Activated CD4-positive, alpha-beta T cell treated with anti-CD3 and anti-CD28 coated beads, Interleukin-2, amount 50 U/mL, for 48 hours (primary cell): ENCODE data around the gene DLG2.
"Not testable (repeated sequence)": the region's sequence is repeated elsewhere in the genome, so short reads cannot be mapped to it uniquely, and the experiment has no call there.

ENCODE experiments used
- DNase-seq, 2 experiments: peaks; one replicate each; pipeline ENCODE4 v3.0.0-alpha.2; 2020

DLG2 gene

DNA sequence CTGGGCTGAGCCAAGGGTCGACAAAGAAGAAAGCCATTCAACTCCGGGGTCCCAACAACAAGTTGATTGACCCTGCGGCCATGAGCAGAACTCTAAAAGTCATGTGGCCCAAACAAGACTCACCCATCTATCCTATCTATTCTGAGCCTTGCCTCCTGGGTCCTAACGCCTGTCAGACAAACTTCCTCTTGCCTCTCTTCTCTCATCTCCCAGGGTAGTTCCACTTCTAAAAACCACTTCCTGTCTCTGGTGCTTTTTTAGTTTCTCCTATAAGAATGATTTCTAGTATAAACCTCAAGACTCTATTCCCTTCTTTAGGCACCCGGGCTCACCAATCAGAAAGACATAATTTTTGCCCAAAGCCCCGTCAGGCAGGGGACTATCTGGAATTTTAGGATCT, 530.2 kb downstream of the DLG2 start:
- no peak for DNase-seq

DNA sequence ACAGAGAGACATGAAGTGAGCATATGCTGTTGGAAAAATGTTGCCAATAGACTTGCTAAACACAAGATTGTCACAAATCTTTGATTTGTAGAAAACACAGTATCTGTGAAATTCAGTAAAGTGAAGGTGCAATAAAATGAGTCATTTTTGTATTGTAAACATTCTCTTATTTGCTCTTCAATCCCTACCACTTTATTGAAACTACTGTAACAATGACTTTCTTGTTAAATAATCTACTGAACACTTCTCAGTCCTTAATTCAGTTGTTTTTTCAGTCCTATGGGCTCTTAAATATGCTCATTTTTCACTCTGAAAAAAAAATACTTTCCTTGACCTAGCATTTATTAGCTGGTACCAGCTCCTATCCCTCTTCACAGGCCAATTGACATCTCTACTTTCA, 531.9 kb downstream of the DLG2 start:
- no peak for DNase-seq

DNA sequence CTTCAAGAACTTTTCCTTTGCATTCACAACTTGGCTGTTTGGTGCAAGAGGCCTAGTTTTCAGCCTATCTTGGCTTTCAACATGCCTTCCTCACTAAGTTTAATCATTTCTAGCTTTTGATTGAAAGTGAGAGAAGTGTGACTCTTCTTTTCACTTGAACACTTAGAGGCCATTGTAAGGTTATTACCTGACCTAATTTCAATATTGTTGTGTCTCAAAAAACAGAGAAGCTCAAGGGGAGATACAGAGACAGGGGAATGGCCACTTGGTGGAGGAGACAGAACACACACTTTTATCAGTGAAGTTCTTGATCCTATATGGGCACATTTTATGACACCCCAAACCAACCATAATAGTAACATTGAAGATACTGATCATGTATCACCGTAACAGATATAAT, 532.3 kb downstream of the DLG2 start:
- no peak for DNase-seq

GRCh38 chr11:85089654-85090053, 537.5 kb downstream of the DLG2 start:
- DNase-seq = no peak

DNA sequence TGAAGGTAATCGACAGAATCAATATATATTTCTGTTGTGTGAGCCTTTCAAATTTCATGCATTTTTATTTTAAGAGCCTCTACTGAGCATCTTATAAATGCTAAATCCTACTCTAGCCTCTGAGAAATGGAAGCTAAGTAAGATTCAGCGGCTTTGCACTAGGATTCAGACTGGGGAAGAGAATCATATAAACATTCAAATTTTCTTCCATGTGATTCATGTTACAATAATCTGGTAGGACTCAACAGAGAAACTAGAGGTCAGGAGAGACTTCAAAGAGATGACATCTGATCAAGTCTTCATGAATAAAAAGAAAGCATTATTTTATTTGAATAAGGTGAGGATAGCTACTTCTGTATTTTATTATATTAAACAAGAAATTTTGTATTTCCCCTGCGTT, 538.9 kb downstream of the DLG2 start:
- no peak for DNase-seq

GRCh38 chr11:85086504-85087284, 540.5 kb downstream of the DLG2 start:
- no peak for DNase-seq

GRCh38 chr11:85076535-85077330, 550.4 kb downstream of the DLG2 start:
- no peak for DNase-seq

GRCh38 chr11:85062659-85063058, 564.5 kb downstream of the DLG2 start:
- DNase-seq = no peak

GRCh38 chr11:85052636-85053035, 574.5 kb downstream of the DLG2 start:
- no peak for DNase-seq

DNA sequence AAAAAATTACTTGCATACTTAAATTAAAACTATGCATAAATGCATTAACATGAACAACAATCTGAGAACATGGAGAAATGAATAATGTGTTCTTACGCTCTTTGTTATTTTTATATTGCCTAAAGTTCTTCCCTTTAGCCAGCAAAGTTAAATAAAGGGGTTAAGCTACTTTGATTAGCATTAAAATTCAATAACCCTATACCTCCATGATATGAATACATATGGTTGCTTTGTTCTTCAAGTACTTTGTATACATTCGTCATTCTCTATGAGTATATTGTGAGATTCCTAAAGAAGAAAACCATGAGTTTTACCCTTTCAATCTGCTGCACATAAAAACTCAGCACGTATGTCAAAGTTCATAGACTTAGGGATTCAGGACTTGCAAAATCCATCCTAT, 578.3 kb downstream of the DLG2 start:
- no peak for DNase-seq

GRCh38 chr11:85045716-85046115, 581.4 kb downstream of the DLG2 start:
- no peak for DNase-seq

- DNase-seq = no peak
Measured at GRCh38 chr11:85044911-85045310, 582.2 kb downstream of the DLG2 start.

DNA sequence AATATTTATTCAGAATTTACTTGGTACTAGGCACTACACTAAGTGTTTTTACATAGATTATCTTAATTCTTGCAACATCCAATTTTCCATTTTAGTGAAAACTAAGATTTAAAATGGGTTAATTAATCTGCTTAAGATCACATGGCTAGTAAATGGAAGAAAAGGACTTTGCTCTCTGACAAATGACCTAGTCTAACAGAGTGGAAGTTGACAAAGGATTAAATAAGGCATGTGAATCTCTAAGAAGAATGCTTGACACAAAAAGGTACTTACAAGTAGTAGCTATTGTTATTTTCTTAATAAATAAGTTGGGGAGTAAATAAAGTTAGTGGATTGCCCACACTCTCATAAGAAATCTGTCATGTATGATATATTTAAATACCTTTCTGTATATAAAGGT, 584.8 kb downstream of the DLG2 start:
- DNase-seq = no peak

GRCh38 chr11:85040166-85040565, 587.0 kb downstream of the DLG2 start:
- no peak for DNase-seq

DNA sequence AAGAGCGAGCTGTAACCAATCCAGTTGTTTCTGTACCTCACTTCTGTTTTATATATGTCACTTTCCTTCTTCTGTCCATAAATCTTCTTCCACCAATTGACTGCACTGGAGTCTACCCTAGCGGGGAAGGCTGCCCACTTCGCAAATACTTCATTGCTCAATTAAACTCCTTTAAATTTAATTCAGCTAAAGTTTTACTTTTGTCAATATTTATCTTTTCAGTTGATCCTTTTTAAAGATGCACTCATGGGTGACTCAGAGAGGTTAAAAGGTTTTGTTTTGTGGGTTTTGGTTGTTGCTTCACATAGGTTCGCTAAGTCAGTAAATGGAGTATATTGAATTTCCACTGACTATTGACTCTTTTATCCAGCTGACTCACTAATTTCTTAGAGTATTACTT, 597.2 kb downstream of the DLG2 start:
- DNase-seq = no peak

- no peak for DNase-seq
Measured at GRCh38 chr11:85028329-85029101, 598.6 kb downstream of the DLG2 start.

DNA sequence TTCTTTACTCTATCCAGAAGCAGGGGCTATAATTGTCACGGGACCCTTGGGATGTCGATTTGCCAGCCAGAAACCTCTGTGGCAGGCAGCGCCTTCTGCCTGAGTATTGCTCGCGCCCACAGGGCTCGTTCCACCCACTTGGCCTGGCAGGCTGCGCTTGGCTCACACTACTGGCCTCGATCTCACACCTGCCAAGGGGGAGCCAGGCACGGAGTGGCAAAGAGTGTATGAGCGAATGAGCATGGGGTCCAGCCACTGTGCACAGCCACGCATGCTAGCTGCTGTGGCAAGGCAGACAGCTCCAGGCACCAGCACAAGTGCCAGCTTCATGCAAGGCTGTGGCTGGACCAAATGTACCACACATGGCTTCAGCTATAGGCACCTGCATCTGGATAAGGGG, 599.8 kb downstream of the DLG2 start:
- no peak for DNase-seq

GRCh38 chr11:85021058-85021457, 606.1 kb downstream of the DLG2 start:
- no peak for DNase-seq

DNA sequence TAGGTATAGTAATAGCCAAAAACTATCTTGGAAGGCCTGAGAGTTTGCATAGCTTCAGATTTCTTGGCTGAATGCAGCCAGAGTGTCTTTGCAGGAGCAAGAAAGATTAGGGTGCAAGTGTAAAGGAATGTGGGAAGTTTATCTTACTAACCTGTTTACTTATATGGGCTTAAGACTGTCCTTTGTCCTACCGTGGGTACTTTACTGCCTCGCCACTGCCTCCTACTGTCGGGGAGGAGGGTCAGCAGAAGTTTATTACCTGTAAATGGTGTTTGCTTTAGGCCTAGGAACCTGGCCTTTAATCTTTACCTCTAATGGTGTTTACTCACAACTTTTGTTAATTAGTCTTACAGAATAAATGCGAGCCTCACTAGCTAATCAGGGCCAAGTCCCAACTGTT, 633.8 kb downstream of the DLG2 start:
- DNase-seq = no peak

GRCh38 chr11:84990141-84990540, 637.0 kb downstream of the DLG2 start:
- no peak for DNase-seq

- not testable (repeated sequence) for DNase-seq
Measured at GRCh38 chr11:84987686-84988187, 639.4 kb downstream of the DLG2 start.

- DNase-seq = no peak
Measured at GRCh38 chr11:84981301-84981700, 645.8 kb downstream of the DLG2 start.

GRCh38 chr11:84969103-84969502, 658.0 kb downstream of the DLG2 start:
- DNase-seq = no peak
